C4-2B (cell line): ENCODE results near the gene SPOCK1.

Experiments used
- ZFX ChIP-seq: fragments of 450-650 bp; IDR thresholded peaks from 2 replicates; pipeline ENCODE4 v1.6.1; 2017
- TF ChIP-seq, protein P1 (sequence below): fragments of 450-650 bp; conservative IDR thresholded peaks from 2 replicates; pipeline ENCODE4 v1.5.1; 2017; ENCODE audit warnings: mild to moderate bottlenecking

DNA sequence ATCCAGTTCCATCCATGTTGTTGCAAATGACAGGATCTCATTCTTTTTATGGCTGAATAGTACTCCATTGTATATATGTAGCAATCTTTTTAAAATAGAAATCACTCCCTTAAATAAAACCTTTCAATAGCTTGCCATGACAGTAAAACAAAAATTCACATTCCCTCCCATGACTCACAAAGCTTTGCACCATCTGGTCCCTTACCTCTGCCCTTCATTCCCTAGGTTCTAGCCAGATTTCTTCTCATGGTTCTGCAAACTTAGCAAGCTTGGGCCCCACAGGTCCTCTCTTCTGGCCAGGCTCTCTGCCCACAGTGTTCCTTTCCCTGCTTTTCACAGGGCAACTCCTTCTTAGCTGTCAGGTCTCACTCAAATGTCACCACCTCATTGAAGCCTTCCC is 4.3 kb upstream of the SPOCK1 start:
- TF ChIP-seq, protein P1, sequence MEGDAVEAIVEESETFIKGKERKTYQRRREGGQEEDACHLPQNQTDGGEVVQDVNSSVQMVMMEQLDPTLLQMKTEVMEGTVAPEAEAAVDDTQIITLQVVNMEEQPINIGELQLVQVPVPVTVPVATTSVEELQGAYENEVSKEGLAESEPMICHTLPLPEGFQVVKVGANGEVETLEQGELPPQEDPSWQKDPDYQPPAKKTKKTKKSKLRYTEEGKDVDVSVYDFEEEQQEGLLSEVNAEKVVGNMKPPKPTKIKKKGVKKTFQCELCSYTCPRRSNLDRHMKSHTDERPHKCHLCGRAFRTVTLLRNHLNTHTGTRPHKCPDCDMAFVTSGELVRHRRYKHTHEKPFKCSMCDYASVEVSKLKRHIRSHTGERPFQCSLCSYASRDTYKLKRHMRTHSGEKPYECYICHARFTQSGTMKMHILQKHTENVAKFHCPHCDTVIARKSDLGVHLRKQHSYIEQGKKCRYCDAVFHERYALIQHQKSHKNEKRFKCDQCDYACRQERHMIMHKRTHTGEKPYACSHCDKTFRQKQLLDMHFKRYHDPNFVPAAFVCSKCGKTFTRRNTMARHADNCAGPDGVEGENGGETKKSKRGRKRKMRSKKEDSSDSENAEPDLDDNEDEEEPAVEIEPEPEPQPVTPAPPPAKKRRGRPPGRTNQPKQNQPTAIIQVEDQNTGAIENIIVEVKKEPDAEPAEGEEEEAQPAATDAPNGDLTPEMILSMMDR: no peak
- TF ChIP-seq ZFX: no peak
